Vagina (tissue), 2 donors: Measurements from ENCODE around the gene NUCKS1.

Experiments used
- POLR2A ChIP-seq, 2 donors: fragments of 450-650 bp; IDR thresholded peaks; one replicate each; pipeline ENCODE4 v1.6.1; 2017; ENCODE audit warnings: antibody characterized with exemption in 2 of 2, mild to moderate bottlenecking in 2 of 2, moderate library complexity in 2 of 2
- TF ChIP-seq, protein P1 (sequence below), 3 experiments: fragments of 450-650 bp in 2 of 3; fragments of 200-600 bp in 1 of 3; sonication (generic) in 1 of 3; IDR thresholded peaks; one replicate each; pipeline ENCODE4 v1.5.1; 2017 to 2019; ENCODE audit warnings: antibody characterized with exemption in 3 of 3, mild to moderate bottlenecking in 2 of 3, moderate library complexity in 2 of 3

DNA sequence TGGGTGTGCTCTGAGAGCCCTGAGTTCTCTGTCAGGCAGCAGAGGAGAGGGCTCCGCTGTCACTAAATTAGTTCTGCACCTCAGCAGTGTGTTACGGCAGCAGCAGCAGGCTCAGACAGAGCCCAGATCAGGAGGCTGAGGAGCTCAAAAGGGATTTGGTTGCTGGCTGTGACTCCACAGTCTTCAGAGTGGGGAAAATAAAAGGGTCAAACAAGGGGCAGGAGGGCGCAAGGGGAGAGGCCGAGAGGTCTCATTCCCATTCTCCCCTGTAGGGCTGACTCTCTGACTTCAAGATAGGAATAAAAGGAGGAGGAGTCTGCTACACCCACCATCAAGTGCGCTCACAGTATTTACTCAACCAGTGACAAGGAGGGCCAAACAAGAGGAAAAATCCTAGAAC lies 60.5 kb downstream of the NUCKS1 start:
- TF ChIP-seq, protein P1, sequence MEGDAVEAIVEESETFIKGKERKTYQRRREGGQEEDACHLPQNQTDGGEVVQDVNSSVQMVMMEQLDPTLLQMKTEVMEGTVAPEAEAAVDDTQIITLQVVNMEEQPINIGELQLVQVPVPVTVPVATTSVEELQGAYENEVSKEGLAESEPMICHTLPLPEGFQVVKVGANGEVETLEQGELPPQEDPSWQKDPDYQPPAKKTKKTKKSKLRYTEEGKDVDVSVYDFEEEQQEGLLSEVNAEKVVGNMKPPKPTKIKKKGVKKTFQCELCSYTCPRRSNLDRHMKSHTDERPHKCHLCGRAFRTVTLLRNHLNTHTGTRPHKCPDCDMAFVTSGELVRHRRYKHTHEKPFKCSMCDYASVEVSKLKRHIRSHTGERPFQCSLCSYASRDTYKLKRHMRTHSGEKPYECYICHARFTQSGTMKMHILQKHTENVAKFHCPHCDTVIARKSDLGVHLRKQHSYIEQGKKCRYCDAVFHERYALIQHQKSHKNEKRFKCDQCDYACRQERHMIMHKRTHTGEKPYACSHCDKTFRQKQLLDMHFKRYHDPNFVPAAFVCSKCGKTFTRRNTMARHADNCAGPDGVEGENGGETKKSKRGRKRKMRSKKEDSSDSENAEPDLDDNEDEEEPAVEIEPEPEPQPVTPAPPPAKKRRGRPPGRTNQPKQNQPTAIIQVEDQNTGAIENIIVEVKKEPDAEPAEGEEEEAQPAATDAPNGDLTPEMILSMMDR (IDR thresholded peaks at IDR 0.05), result no peak
- no peak for TF ChIP-seq POLR2A (IDR thresholded peaks at IDR 0.05)
